PC-9 (cell line): ENCODE measurements around the gene DLGAP4. TPM values are rescaled to one million over a fixed set of nuclear protein-coding genes. Genes with fewer than 3 reads are reported as not detected.
A peak's percentile ranks its signal among the peaks of the same experiment; 100 is the strongest.

Source experiments
- BruUV-seq: library from RNA; stranded (reverse); fragments of 400-500 nt; replicated peaks from 2 replicates; lab custom pipeline; 2021; lab: Mats Ljungman, UMichigan
- CTCF ChIA-PET: fragments of 300-600 bp; sonication (Branson Sonifier 250); formaldehyde crosslinking; loops from one replicate; lab custom pipeline; 2022; ENCODE audit warnings: antibody characterized with exemption; lab: Charles Lee
- POLR2A ChIA-PET: fragments of 300-600 bp; sonication (Branson Sonifier 250); formaldehyde crosslinking; loops from one replicate; lab custom pipeline; 2022; ENCODE audit warnings: antibody characterized with exemption; ENCODE audit not compliant: unreplicated experiment; lab: Charles Lee
- DNase-seq, 2 experiments: peaks; one replicate each; pipeline versions ENCODE4 v3.0.0 to v3.0.0-alpha.2; 2015 to 2022; ENCODE audit warnings: mixed read lengths in 1 of 2
- H2AFZ ChIP-seq: fragments of 200-600 bp; sonication (generic); 2 replicates; pipeline ENCODE4 v1.8.1; 2017; ENCODE audit warnings: antibody characterized with exemption
- H3F3A ChIP-seq: fragments of 200-600 bp; sonication (generic); 2 replicates; pipeline ENCODE4 v1.8.1; 2017; ENCODE audit warnings: antibody characterized with exemption, mild to moderate bottlenecking, low read depth; ENCODE audit not compliant: insufficient read depth
- H3K27ac ChIP-seq: fragments of 200-600 bp; sonication (generic); 2 replicates; pipeline ENCODE4 v1.6.1; 2016; ENCODE audit warnings: mixed run types
- H3K27me3 ChIP-seq: fragments of 200-600 bp; sonication (generic); 2 replicates; pipeline ENCODE4 v1.6.1; 2016; ENCODE audit warnings: low read depth, mixed run types; ENCODE audit not compliant: insufficient read depth
- H3K36me3 ChIP-seq: fragments of 200-600 bp; sonication (generic); 2 replicates; pipeline ENCODE4 v1.6.1; 2016; ENCODE audit warnings: low read depth, mixed run types
- H3K4me1 ChIP-seq: fragments of 200-600 bp; sonication (generic); replicated peaks from 2 replicates; pipeline ENCODE4 v1.6.1; 2016; ENCODE audit warnings: mixed run types; ENCODE audit not compliant: insufficient read depth
- H3K4me2 ChIP-seq: fragments of 200-600 bp; sonication (generic); 2 replicates; pipeline ENCODE4 v1.6.1; 2017; ENCODE audit warnings: mixed run types
- H3K4me3 ChIP-seq: fragments of 200-600 bp; sonication (generic); 2 replicates; pipeline ENCODE4 v1.6.1; 2016; ENCODE audit warnings: mixed run types
- H3K79me2 ChIP-seq: fragments of 200-600 bp; sonication (generic); 2 replicates; pipeline ENCODE4 v1.6.1; 2017; ENCODE audit warnings: low read depth, mixed run types
- H3K9me2 ChIP-seq: fragments of 200-600 bp; sonication (generic); 2 replicates; pipeline ENCODE4 v1.8.1; 2017; ENCODE audit warnings: mild to moderate bottlenecking; ENCODE audit not compliant: insufficient read depth
- H3K9me3 ChIP-seq: fragments of 200-600 bp; sonication (generic); 2 replicates; pipeline ENCODE4 v1.8.1; 2016; ENCODE audit warnings: low read depth; ENCODE audit not compliant: insufficient read depth
- H4K20me1 ChIP-seq: fragments of 200-600 bp; sonication (generic); 2 replicates; pipeline ENCODE4 v1.8.1; 2017; ENCODE audit not compliant: insufficient read depth
- EZH2 ChIP-seq: fragments of 200-600 bp; sonication (generic); IDR thresholded peaks from 2 replicates; pipeline ENCODE4 v1.8.0; 2017; ENCODE audit warnings: antibody characterized with exemption, low read depth
- intact Hi-C: fragments of 100-400 bp; cut with micrococcal nuclease; formaldehyde crosslinking; loops from one replicate; pipeline ENCODE4 v1.10.0; 2022; ENCODE audit not compliant: unreplicated experiment
- total RNA-seq: library from RNA; stranded (reverse); gene quantifications from 2 replicates; pipeline ENCODE4 v1.2.3, GENCODE V29; 2021
- TF ChIP-seq, protein P1 (sequence below): fragments of 200-600 bp; sonication (generic); conservative IDR thresholded peaks from 2 replicates; pipeline ENCODE4 v1.6.1; 2017; ENCODE audit warnings: mixed run types, antibody characterized with exemption, mild to moderate bottlenecking, moderate library complexity

Gene DLGAP4
- total RNA-seq, 1 experiment from 2014 or later: 62.6 TPM

- peaks cover 55% of the 10 kb centered on the region for H4K20me1 ChIP-seq
- TF ChIP-seq EZH2: no peak
- TF ChIP-seq, protein P1, sequence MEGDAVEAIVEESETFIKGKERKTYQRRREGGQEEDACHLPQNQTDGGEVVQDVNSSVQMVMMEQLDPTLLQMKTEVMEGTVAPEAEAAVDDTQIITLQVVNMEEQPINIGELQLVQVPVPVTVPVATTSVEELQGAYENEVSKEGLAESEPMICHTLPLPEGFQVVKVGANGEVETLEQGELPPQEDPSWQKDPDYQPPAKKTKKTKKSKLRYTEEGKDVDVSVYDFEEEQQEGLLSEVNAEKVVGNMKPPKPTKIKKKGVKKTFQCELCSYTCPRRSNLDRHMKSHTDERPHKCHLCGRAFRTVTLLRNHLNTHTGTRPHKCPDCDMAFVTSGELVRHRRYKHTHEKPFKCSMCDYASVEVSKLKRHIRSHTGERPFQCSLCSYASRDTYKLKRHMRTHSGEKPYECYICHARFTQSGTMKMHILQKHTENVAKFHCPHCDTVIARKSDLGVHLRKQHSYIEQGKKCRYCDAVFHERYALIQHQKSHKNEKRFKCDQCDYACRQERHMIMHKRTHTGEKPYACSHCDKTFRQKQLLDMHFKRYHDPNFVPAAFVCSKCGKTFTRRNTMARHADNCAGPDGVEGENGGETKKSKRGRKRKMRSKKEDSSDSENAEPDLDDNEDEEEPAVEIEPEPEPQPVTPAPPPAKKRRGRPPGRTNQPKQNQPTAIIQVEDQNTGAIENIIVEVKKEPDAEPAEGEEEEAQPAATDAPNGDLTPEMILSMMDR: no peak
- no peaks in the 10 kb centered on the region for H3K27me3 ChIP-seq
- H3K4me3 ChIP-seq: no peak overlapping the region
- no peak overlapping the region for H3K4me2 ChIP-seq
- H3K27ac ChIP-seq: no peak overlapping the region
- H2AFZ ChIP-seq: no peak overlapping the region
- H3K79me2 ChIP-seq: peaks cover 64% of the 10 kb centered on the region
- POLR2A ChIA-PET: no interaction called here
- H3F3A ChIP-seq: peaks cover 29% of the 10 kb centered on the region
- no peaks in the 10 kb centered on the region for H3K36me3 ChIP-seq
- no TSS peak for BruUV-seq
- intact Hi-C loops: no loop called here
- DNase-seq: no peak
- no peaks in the 10 kb centered on the region for H3K9me3 ChIP-seq
- H3K4me1 ChIP-seq: peaks cover 49% of the 10 kb centered on the region
- CTCF ChIA-PET: interaction anchor here (0.6 kb wide), 1 partner anchor 562 kb away, joined by 4 read pairs; no protein-coding TSS in a partner anchor
- no peaks in the 10 kb centered on the region for H3K9me2 ChIP-seq
Measured at GRCh38 chr20:36468149-36469000, 162.2 kb downstream of the DLGAP4 start.

GRCh38 chr20:36469973-36470372, 163.8 kb downstream of the DLGAP4 start:
- no peaks in the 10 kb centered on the region for H3K9me3 ChIP-seq
- DNase-seq: no peak
- no TSS peak for BruUV-seq
- peaks cover 50% of the 10 kb centered on the region for H3K79me2 ChIP-seq
- ChIA-PET POLR2A (no interaction called here), CTCF (no interaction called here)
- peaks cover 33% of the 10 kb centered on the region for H3K4me1 ChIP-seq
- H2AFZ ChIP-seq: no peak overlapping the region
- intact Hi-C loops: no loop called here
- H3K27ac ChIP-seq: no peak overlapping the region
- no peaks in the 10 kb centered on the region for H3K9me2 ChIP-seq
- no peak overlapping the region for H3K4me3 ChIP-seq
- H3F3A ChIP-seq: peaks cover 13% of the 10 kb centered on the region
- H4K20me1 ChIP-seq: peaks cover 39% of the 10 kb centered on the region
- H3K4me2 ChIP-seq: no peak overlapping the region
- H3K36me3 ChIP-seq: no peaks in the 10 kb centered on the region
- H3K27me3 ChIP-seq: no peaks in the 10 kb centered on the region
- TF ChIP-seq EZH2: no peak
- TF ChIP-seq, protein P1: no peak

GRCh38 chr20:36471885-36472636, 165.9 kb downstream of the DLGAP4 start:
- ChIA-PET POLR2A (interaction anchor here (0.7 kb wide), 3 partner anchors 25 to 452 kb away, joined by 3 to 9 read pairs (median 7); no protein-coding TSS in a partner anchor), CTCF (interaction anchor here (0.6 kb wide), 4 partner anchors 32 to 363 kb away, joined by 3 to 11 read pairs (median 4); partner anchors contain the start of gene RAB5IF)
- Histone ChIP-seq H3K9me2 (no peaks in the 10 kb centered on the region), H3K4me2 (no peak overlapping the region), H3K27ac (no peak overlapping the region), H2AFZ (no peak overlapping the region), H4K20me1 (peaks cover 24% of the 10 kb centered on the region), H3K79me2 (peaks cover 35% of the 10 kb centered on the region), H3K4me3 (no peak overlapping the region), H3K4me1 (peaks cover 12% of the 10 kb centered on the region; the same call in 1 of the 2 replicates), H3K27me3 (no peaks in the 10 kb centered on the region), H3K36me3 (no peaks in the 10 kb centered on the region), H3K9me3 (no peaks in the 10 kb centered on the region), H3F3A (no peaks in the 10 kb centered on the region)
- intact Hi-C loops: no loop called here
- TSS peak; percentile 92 for BruUV-seq
- DNase-seq: no peak
- TF ChIP-seq EZH2: no peak
- TF ChIP-seq, protein P1: no peak
